Lower leg skin (tissue), 3 donors: ENCODE data around the gene LRRC72.

Experiments
- POLR2A ChIP-seq, 2 donors: fragments of 450-650 bp; IDR thresholded peaks; one replicate each; pipeline ENCODE4 v1.6.1; 2016 to 2017; ENCODE audit warnings: antibody characterized with exemption in 2 of 2, mild to moderate bottlenecking in 1 of 2, moderate library complexity in 1 of 2
- TF ChIP-seq, protein P1 (sequence below), 3 donors: fragments of 450-650 bp; IDR thresholded peaks; one replicate each; pipeline ENCODE4 v1.5.1; 2016; ENCODE audit warnings: antibody characterized with exemption in 3 of 3, mild to moderate bottlenecking in 3 of 3, moderate library complexity in 2 of 3

DNA sequence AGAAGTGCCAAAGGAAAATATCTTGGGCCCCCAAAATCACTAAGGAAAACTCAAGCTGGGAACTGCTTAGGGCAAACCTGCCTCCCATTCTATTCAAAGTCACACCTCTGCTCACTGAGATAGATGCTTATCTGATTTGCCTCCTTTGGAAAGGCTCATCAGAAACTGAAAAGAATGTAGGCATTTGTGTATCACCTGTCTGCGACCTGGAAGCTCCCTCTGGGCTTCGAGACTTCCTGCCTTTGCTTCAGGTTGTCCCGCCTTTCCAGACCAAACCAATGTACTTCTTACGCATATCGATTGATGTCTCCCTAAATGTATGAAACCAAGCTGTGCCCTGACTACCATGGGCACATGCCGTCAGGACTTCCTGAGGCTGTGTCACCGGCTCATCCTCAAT lies 14.5 kb upstream of the LRRC72 start:
- TF ChIP-seq, protein P1, sequence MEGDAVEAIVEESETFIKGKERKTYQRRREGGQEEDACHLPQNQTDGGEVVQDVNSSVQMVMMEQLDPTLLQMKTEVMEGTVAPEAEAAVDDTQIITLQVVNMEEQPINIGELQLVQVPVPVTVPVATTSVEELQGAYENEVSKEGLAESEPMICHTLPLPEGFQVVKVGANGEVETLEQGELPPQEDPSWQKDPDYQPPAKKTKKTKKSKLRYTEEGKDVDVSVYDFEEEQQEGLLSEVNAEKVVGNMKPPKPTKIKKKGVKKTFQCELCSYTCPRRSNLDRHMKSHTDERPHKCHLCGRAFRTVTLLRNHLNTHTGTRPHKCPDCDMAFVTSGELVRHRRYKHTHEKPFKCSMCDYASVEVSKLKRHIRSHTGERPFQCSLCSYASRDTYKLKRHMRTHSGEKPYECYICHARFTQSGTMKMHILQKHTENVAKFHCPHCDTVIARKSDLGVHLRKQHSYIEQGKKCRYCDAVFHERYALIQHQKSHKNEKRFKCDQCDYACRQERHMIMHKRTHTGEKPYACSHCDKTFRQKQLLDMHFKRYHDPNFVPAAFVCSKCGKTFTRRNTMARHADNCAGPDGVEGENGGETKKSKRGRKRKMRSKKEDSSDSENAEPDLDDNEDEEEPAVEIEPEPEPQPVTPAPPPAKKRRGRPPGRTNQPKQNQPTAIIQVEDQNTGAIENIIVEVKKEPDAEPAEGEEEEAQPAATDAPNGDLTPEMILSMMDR (IDR thresholded peaks at IDR 0.05), result no peak
- no peak for TF ChIP-seq POLR2A (IDR thresholded peaks at IDR 0.05)
